ENCODE results near the gene SORL1.

Gene SORL1

DNA sequence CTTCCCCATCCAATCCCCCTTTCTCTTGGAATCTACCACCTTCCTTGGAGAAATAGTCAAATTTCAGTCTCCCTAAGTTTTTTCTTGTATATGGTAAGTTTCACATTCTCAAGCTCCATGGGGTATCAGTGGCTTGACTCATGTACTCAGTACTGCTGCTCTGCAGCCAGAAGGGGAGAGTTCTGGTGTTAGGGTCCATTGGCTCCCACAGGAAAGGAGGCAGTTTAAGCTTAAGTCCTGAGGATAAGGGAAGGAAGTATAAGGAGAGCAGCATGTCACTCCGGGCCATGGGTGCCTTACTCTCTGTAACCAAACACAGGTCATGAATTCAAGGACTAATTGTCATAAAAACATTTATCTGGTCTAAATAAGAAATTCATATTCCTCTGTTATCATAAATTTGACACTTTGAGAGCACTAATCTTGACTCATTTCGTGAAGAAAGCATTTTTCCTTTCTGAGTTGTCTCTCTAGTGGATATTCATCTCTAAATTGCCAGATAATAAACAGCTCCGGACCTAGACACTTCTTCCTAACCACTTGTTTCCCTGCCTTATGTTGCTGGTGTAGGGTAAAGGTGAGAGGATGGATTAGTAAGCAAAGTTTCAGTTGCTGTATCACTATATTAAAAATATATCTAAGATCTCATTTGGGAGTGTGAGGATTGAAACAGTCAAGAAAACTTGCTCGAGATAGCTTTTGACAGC is 20.1 kb upstream of the SORL1 start:
- DNase-seq, result no peak

GRCh38 chr11:121435132-121435531 is 17.0 kb upstream of the SORL1 start:
- DNase-seq, result no peak

- no peak for DNase-seq
Measured at GRCh38 chr11:121435551-121436511, 16.3 kb upstream of the SORL1 start.

DNA sequence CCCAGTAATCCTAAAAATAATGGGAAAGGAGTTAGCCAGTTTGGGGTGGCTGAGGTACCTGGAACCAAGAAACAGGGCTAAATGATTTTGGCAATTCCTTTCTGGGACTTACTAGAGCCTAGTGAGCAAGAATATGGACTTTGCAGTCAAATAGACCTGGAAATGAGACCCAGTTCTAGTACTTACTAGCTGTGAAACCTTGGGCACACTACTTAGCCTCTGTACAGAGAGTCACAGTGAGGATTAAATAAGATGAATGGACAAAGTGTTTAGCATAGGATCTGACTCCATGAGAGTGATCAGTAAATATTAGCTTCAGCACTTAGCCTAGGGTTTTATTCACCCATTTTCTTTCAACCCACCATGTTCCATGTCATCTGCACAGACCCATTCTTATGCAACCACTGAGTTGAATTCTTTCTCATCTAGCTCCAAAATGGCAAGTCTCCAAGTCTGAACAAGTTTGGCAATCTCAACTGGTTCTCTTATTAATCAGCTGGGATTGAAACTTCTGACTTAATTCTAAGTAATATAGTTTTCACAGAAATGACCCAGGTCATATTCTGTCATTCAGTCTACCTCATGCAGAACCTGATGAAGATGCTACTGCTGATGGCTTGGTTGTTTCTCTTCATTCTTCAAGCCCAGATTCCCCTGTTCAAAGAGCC is 15.0 kb upstream of the SORL1 start:
- peak; percentile 39 for DNase-seq

DNA sequence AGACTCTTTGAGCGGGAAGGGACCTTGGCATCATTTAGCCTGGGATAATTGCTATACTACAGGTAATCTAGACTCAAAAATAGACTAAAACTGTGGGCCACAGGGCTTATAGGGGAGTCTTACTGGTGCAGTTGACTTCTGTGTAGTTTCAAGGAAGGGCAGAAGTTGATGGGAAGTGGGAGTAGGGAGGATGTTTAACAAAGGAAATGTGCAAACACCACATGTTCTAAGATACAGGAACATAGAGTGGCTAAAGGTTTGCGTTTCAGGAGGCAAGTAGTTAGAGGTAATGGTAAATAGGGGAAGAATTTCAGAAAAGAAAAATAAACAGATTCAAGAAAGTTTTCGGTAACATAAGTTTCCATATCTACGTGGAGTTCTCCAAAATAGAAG is 14.4 kb upstream of the SORL1 start:
- DNase-seq, result no peak

DNA sequence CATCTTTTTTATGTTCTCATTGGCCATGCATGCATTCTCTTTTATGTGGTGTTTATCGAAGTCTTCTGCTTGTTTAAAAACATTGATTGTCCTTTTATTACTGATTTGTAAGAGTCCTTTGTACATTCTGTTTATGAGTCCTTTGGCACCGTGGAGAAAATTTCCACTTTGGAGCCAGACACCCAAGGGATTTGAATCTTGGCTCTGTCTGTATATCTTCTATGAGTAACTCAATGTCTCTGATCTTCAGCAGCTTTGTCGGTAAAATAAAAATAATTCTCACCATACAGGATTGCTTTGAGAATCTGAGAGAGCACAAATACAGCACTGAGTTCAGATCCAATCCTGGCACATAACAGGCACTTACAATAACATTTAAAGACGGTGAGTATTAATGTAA is 12.8 kb upstream of the SORL1 start:
- DNase-seq, result peak; percentile 32

- no peak for DNase-seq
Measured at GRCh38 chr11:121439759-121440158, 12.4 kb upstream of the SORL1 start.

DNA sequence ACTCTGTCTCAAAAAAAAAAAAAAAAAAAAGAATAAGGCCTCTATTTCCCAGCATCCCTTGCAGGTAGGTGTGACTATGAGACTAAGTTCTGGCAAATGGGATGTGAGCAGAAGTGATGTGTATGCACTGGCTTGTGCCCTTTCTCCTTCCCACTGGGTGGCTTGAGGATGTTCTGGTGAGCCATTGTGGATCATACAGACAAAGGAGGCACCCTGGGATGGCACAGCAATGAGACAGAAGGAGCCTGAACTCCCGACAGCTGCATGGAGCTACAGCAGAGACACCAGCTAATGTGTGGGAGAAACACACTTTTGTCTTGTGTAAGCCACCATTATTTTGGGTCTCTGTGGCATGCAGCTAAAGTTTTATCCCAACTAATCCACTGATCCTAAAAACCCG is 10.6 kb upstream of the SORL1 start:
- no peak for DNase-seq

- no peak for DNase-seq
Measured at GRCh38 chr11:121443688-121444275, 8.3 kb upstream of the SORL1 start.

DNA sequence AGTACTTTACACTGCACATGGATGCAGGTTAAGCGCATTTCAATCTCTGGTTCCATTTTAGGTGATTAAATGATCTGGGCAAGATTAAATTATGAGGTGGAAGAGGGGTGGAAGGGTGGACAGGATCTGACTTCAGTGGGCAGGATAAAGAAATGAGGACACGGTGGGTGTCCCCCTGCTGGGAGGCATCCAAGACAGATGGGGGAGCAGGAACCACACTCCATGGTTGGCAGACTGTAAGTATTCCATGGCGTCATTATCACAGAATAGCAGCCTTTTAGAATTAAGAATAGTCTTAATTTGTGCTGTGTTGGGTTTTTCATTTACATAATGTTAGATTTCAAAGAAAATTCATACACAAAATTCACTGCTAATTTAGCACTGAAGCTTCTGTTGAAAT is 7.6 kb upstream of the SORL1 start:
- DNase-seq, result no peak

DNA sequence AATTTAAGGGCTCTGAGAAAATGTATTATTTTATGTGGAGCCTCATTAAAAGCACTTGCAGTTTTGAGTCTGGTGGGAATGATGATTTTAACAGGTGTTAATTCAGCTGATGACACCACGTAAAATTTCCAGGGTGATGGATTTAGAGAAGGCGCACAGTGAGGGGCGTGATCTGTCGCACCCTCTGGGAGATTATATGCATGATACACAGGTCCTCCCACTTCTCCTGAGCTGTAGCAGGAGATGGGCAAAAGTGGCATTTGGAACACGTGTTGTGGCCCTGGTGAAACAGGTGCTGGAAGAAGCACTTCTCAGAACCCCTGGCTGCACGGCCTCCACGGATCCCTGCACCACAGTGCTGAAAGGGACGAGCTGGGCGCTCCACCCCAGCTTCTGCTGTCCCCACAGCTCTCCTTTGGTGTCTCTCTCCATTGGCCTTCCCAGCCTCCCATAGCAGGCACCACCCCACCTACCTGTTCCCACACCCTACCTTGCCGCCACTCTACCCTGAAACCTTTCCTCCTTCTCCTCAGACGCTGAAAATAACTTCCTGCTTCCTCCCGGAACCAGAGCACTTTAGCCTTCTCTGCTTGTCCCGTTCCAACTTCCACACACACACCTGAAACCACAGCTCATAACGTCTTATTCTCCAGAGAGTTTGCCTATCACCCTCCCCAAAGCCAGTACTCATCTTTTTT is 6.9 kb upstream of the SORL1 start:
- no peak for DNase-seq

DNA sequence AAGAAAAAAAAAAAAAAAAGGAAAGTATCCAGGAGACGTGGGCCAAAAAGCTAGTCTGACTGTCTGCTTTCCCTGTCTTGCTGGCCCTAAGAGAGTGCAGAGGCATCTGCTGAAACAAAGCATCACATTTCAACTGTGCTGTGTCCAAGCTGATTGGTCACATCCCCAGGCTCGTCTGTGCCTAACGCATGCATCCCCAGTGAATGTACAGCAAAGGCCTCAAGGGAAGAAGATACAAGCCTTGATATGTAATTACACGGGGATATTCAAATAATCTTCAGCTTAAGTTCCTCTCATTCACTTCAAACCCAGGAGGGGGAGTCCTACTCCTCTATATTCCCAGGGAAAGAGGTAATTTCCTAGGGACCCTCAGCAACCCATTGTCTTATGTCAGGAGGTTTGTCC is 5.4 kb upstream of the SORL1 start:
- DNase-seq, result peak; percentile 28

GRCh38 chr11:121448011-121448410 is 4.1 kb upstream of the SORL1 start:
- no peak for DNase-seq

GRCh38 chr11:121448431-121448941 is 3.6 kb upstream of the SORL1 start:
- no peak for DNase-seq

GRCh38 chr11:121449123-121449522 is 3.0 kb upstream of the SORL1 start:
- no peak for DNase-seq

- DNase-seq, result no peak
Measured at GRCh38 chr11:121449626-121450025, 2.5 kb upstream of the SORL1 start.

- DNase-seq, result no peak
Measured at GRCh38 chr11:121450401-121450800, 1.7 kb upstream of the SORL1 start.

GRCh38 chr11:121451178-121451985 is 732 bp upstream of the SORL1 start:
- no peak for DNase-seq

DNA sequence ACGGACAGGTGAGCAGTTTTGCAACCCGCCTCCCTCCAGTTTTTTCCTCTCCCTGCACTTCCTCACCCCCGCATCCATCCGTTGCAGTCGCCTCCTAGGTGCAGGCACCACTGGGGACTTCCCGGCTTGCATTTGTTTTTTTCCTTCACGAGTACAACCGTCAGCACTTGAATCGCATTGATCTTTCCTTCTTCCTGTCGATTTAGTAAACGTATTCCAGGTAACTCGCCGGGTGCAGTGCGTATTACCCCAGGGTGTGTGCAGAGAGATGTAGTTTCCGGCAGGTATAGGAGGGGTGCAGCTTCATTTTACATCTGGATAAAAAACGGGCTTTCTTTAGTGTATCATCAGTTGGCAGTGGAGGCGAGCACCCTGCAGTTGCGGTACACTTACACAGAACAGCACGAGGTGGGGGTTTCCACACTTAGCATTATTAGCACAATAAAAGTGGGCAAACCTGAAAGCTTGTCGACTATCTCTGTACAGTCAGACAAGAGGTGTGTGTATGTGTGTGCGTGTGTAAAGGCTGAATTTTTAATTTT is 566 bp downstream of the SORL1 start, which contains the start of gene SORL1-AS1:
Gene SORL1-AS1 (minus strand): TSS at position 359 of the 542 bp plus-strand sequence.
- DNase-seq, result no peak

DNA sequence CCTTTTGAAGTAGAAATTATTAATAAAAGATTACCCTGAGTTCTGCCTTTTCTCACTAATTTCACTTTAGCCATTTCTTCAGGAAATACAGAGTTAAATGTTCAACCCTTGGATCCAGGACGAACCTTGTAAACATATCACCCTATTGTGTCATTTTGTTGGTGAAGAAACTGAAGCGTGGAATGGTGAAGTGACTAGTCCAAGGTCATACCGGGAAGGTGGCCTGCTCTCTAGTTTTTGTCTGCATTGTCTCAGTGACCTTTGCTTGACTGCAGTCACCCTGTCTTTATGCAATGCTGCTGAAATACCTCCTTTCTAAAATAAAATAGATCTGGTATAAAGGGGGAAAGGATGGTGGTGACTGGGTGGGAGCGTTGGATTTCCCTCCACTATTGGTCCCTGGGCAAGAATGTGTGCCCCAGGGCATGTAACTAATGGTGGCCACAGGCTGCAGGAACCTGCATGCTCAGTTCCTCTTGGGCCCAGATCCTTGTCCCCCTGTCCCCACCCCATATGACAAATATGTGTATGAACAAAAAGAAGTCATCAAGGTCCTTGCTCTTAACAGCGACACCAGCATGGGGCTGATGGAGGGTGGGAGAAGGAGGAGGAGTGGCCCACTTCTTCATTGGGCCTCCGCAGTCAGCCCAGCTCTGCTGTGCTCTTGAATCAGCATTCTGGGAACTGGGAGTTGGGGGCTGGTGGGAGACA is 1.6 kb downstream of the SORL1 start:
- DNase-seq, result no peak
